Measurements from ENCODE around the gene GNAZ.
"Not testable (repeated sequence)": the region's sequence is repeated elsewhere in the genome, so short reads cannot be mapped to it uniquely, and the experiment has no call there.

Gene GNAZ

DNA sequence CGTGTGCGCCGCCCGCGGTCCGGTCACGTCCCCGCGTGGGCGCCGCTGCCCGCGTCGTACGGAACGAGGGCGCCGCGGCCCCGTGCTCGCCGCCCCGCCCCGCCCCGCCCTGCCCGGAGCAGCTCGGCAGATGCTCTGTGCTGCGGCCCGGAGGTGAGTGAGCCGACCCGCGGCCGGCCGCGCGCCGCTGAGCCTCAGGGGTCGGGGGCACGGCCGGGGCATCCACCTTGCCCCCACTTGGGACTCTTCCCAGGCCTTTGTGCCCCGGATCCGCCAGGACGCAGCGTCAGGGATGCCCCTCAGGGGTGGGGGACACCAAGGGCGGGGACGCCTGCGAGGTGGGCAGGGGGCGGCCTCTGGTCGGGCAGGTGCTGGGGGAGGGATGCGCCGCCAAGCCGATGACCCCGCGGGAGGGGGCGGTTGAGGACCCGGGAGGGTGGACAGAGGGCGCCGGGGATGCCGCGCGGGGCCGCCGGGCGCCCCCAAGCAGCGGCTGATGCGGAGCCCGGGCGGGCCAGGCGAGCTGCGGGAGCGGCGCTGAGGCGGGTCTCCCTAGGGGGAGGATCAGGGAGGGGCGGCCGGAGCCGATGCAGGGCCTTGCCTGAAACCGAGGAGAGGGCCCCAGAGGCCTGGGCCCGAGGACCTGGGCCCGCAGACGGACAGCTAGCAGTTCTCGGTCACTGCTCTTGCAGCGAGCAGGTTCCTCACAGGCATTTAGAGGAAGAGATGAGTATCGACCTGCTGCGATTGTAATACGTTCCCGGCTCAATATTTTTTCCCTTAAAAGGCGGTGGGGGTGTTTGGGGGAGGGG, at the start of gene GNAZ:
Gene GNAZ (plus strand): TSS at position 102 of the 812 bp plus-strand sequence. CDS start 25,177 bp downstream, outside the sequence.
- no peak for DNase-seq (ENCODE audit: low read depth)

DNA sequence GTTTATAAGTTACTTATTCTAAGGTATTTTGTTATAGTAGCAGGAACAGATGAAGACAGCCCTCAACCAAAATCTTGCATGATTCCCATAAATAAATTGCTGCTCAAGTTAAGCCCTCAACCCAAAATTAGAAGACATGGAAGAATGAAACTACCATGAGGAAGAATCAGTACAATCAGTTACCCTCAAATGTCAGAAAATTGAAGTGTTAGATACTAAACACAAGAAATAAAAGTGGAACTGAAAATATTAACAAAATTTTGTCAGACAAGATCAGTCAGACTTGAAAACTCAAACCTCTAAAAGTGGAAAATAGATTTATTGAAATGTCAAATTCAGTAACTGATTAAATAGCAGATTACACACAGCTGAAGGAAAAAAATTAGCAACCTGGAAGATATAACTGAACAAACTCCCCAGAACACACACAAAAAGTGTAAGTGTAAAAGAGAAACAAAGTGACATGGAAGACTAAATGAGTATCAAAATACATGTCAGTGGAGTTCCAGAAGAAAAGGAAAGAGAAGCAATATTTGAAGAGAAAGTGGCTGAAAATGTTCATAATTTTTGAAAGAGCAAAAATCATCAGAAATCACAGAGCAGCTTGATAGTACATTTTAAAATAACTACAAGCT, 49.5 kb upstream of the GNAZ start:
- DNase-seq (ENCODE audit: low read depth) = no peak

DNA sequence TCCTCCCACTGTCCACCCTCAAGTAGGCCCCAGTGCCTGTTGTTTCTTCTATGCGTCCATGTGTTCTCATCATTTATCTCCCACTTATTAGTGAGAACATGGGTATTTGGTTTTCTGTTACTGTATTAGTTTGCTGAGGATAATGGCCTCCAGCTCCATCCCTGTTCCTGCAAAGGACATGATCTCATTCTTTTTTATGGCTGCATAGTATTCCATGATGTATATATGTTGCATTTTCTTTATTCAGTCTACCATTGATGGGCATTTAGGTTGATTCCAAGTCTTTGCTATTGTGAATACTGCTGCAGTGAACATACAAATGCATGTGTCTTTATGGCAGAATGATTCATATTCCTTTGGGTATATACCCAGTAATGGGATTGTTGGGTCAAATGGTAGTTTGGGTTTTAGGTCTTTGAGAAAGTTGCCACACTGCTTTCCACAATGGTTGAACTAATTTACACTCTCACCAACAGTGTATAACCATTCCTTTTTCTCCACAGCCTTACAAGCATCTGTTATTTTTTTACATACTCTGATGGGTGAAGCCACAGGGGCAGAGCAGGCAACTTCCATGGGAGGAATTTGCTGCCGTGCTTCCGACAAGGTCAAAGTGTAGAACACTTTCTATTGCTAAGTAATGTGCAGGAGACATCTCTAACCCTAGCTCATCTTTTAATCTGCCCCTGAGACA, 48.5 kb upstream of the GNAZ start:
- DNase-seq (ENCODE audit: low read depth) = not testable (repeated sequence)

DNA sequence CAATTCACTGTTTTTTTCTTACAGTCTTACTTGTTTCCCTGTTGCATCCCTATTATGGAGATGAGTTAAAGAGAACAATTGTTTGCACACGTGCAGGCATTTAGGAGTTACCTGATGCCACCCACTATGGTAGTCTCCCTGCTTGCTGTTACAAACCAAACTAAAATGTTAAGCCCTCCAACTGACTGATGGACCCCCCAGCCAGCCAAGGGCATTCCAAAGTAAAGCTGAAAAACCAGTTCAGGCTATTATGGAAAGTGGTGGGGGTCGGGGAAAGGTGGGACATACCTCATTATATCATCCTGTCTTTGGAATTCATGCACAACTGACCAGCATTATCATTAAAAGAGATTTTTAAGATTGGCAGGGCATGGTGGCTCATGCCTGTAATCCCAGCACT, 47.0 kb upstream of the GNAZ start:
- no peak for DNase-seq (ENCODE audit: low read depth)

DNA sequence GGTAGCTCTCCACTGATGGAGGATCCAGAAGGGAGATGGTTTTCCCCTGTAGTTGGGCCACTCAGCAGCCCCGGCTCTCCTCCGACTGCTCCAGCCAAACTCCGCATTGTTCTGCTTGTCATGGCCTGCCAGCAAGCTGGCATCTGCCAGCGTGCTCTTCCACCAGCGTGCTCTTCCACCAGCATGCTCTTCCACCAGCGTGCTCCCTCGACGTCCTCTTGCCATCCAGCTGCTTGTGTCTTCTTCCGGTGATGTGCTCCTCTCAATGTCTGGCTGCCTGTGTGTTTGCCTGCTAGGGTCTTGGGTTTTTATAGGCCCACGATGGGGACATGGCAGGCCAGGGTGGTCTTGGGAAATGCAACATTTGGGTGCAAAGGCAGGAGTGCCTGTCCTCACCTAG, 43.5 kb upstream of the GNAZ start:
- DNase-seq (ENCODE audit: low read depth) = no peak

DNA sequence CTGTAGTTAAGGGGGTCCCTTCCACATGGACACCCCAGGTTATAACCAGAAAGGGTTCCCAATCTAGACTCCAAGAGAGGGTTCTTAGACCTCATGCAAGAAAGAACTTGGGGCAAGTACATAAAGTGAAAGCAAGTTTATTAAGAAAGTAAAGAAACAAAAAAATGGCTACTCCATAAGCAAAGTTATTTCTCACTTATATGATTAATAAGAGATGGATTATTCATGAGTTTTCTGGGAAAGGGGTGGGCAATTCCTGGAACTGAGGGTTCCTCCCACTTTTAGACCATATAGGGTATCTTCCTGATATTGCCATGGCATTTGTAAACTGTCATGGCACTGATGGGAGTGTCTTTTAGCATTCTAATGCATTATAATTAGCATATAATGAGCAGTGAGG, 42.5 kb upstream of the GNAZ start:
- DNase-seq (ENCODE audit: low read depth) = not testable (repeated sequence)

DNA sequence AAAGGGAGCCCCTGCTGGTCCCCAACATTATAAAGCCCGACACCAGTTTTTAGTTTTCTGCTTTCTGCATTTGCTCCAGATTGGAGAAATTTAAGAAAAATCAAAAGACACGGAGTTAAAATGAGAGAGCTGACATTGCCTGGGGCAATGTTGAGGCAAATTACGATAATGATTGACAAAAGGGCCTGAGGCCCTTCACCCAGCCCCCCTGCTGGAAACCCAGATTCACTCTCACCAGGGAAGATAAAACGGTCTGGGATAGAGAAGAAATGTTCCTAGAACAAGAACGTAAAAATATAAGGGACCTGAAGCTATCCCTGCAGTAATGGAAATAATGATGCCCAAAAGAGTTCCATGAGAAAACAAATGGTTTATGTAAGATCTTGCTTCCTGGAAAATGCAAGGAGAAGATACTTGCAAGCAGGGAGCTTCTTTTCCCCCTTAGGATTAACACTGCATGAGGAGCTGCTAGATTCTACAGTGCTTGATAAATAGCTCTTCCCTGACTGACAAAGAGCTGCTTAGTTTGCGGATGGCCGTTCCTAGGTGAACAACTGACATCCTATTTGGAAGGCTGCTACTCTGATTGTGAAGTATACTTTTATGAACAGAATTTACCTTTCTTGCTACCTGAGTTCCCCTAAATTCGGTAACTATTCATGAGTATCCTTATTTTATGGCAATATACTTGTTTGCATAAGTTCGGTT, 40.6 kb upstream of the GNAZ start:
- no peak for DNase-seq (ENCODE audit: low read depth)

DNA sequence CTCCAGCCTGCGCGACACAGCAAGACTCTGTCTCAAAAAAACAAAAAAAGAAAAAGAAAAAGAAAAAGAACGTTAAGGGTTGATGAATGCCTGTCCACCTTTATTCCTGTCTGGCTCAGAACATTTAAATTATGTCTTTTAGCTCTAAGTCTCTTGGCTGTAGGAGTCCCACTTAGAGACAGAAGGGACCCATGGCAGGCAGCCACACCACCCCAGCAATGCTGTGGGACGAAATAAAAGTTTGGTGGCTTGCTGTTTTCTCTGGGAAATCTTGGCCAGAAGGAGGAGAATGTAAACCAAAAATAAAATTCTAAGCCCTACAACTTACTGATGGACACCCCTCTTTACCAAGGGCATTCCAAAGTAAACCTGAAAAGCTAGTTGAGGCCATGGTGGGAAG, 38.9 kb upstream of the GNAZ start:
- DNase-seq (ENCODE audit: low read depth) = no peak

DNA sequence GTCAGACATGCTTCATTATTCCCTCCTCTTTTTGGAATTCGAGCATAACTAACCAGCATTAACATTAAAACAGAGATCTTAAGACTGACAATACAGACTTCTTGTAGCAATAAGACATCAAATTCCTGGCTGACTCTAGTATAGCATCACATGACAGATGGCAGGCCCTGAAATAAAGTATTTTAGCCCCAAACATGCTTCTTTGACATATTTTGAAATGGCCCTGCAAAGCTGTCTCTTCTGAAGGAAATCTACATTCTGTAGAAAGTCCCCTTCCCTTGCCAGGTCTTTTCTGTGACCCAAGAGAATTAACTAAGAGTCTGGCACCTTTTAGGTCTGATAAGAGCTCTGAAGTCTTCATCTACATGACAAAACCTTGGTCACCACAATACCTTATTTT, 38.5 kb upstream of the GNAZ start:
- DNase-seq (ENCODE audit: low read depth) = no peak

DNA sequence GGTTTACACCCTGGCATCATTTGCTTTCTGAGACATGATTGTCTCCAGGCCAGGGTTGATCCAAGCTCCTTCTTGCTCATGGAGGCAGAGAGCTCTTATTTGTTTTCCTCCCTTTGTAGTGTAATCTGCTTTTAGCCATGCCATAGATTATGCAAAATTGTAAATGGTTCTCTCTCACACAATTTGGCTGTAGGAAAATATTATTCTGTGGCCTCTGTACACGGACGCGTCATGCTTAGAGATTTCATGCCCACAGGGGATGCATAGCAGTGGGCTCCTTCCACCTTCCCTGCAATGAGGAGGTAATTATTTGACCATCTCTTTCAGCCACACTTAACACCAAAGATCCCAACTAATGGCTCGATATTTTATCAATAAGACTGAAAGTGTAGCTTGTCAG, 37.7 kb upstream of the GNAZ start:
- no peak for DNase-seq (ENCODE audit: low read depth)

DNA sequence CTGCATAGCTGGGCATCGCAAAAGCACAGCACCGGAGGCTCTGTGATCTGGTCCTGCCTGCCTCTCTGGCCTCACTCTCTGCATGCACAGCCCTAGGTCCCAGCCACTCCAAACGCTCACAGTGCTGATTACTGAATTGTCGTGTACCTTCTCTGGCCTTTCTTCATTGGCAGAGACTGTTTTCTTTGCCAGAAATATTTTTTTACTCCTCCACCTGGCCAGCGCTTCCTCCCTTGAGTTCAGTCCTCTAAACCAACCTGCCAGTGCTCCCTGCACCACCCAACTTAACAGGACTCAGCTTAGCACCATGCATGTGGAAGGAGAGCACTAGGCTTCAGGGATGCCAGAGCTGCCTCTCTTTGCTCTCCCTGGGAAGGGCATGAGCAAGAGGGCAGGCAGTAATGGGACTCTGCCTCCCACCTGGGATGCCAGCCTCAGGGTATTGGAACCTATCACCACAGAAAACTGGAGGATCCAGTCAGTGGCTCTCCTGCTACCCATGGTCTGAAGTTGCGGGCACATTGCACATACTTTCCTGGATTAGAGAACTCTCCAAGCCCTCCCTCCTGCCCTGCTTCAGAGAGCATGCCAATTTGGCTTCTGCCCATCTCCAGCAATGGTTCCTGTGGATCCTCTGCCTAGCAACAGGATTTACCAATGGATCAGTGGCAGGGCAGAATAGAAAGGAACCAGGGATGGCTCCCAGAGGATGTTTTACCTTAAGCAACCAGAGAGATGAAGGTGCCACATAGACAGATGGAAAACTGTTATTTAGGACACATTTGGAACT, 37.0 kb upstream of the GNAZ start:
- DNase-seq (ENCODE audit: low read depth) = no peak

DNA sequence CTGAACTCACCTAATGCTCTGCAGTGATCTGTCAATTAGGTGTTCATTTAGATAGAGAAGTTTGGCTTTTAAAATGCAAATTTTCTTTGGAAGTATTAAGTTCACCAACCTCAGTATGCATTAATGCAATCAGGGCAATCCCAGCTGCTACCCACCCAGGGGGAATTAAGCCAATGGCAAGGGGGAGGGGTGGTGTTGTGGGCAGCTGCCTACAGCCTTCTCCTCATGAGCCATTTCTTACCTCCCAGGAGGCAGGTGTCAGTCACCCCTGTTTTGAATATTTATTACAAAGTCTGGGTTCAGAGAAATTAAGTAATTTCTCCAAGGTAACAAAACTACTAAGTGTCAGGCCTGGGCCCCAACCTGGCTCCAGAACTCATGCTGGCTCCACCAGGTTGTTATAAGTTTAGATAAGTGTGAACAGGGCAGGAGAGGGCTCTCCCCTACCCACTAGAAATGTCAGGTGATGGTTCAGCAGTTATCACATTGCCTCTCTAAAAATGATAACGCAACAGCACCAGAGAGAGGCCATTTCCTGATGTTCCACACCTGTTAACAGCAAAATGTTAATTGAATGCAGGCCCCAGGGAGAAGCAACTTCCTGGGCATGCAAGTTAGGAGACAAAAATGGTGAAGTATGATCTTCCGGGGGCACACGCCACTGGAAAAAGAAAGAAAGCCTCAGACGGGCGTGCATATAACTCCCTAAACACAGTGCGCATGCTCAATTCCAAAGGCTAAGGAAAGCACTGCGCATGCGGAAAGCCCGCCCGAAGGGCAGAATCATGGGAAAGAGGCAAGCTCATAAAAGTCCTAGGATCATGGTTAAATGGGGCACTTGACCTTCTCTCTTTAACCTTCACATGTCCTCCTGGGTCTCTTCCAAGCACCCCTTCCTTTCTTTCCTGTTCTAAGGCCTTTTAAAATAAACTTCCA, 35.4 kb upstream of the GNAZ start:
- DNase-seq (ENCODE audit: low read depth) = no peak

DNA sequence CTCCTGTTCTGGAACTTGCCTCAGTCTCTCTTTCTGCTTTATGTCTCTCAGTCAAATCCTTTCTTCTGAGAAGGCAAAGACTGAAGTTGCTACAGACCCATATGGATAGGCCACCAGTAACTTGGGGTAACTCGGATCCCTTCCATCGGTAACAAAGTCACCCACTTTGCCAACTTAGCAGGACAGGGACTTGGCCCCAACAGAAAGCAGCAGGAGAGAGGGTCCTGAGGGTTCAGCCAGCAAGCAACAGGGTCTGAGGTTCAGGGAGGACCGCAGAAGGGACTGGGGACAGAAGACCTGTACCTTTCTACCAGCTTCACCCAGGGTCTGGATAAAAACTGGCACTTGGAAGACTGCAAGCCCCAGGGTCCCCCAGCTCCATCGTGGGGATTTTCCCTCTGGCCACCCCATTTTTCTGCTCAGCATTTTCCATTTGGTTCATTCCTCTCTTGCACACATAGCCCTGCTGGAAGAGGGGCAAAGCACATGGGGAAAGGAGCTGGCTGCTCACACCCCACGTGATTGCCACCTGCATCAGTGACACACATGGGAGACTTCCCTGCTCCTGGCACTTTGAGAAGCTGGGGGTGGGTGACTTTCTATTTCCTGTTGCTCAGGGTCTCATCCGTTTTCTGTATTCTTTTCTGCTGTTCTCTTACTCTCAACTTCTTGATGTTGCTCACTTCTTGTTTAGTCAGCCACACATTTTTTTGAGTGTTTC, 34.6 kb upstream of the GNAZ start:
- DNase-seq (ENCODE audit: low read depth) = peak; percentile 8

DNA sequence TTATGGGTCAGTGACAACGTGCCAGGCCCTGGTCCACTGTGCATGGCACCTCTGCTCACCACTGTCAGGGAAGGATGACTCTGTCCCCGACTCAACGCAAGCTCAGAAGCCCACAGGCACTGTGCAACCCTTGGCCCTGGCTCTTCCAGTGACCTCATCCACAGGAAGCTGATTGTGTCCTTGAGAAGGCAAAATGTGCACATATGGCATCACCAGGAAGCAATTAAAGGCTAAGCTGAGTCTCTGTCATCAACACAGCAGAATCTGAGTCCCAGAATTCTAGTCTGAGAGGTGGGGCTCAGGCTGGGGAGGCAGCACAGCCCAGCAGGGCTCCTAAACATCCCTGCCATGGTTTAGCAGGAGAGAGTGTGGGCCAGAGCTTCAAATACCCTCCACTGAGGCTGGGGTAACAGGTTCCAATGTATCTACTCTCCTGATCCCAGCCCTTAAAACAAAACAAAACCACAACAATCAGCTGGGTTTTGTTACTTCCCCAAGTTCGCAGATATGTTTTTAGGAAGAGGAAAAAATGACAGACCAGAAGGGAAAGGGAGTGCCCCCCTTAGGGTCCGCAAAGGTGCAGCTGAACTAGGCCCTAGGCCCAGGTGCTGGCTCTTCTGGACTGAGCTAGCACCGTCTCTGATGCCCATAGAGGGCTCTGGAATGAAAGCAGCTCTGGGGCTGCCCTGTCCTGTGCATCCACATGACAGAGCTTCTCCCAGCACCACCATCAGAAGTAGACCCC, 33.5 kb upstream of the GNAZ start:
- DNase-seq (ENCODE audit: low read depth) = no peak

DNA sequence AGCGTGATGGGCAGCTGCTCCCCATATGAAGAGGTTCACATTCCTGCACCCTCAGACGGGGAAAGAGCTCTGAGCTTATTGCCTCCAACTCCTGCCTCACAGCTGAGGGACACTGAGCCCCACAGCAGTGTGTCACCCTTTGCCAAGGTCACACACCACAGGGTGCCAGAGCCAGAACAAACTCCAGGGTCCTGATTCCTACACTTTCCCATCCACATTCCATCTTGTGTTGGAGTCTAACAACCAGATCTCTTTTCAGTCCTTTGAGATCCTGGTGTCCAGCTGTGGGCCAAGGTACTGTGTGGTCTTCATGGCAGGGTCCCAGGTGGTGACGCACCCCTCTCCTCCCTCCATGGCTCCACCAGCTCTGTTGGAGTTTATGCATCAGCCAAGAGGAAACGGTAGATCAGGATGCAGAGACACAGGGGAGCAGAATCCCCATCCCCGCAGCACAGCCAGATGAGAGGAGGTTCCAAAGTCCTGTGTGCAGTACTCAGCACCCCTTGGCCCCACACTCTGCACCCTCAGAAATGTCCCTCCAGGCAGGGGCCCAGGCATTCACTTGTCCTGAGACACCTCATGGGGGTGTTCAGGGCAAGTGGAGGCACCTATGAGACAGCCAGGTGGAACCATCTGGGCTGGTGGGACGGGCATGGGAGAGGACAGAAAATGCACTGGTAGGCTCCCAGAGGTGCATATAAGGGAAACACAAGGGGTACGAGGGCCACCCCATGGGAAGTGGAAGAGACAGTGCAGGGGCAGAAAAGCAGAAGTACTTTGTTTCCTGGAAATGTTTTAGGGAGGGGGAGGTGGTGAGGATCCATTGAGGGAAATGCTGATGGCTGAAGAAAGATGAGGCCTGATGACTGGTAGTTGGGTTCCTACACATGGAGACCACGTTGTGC, 32.6 kb upstream of the GNAZ start:
- DNase-seq (ENCODE audit: low read depth) = no peak

DNA sequence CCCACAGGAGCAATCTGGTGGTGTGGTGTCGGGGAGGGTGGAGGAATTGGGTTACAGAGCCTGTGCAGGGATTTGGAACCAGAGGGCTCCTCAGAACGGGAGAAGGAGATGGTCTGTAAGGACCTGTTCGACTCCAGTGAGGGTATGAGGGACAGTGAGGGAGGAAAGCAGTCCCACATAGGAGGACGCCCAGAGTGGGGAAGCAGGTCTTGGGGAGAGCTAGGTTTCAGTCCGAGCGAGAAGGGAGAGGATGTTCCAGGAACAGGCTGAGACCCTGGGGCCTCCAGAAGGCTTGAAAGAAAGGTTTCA, 32.0 kb upstream of the GNAZ start:
- no peak for DNase-seq (ENCODE audit: low read depth)

DNA sequence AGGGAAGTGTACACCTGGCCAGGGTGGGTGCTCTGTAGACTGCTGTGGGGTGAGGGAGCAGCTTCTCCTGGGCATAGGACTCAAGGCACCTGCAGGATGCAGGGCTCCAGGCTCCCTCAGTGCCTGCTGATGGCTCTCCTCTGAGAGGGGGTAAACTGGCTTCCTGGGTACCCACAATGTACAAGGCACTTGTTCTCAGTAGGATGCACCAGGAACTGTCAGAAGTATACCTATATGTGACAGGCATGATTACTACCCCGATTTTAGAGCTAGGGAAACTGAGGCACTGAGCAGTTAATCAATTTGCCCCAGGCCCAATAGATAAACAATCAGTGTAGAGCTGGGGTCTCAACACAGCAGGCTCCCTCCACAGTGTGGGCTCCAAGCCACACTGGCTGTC, 31.4 kb upstream of the GNAZ start:
- no peak for DNase-seq (ENCODE audit: low read depth)

DNA sequence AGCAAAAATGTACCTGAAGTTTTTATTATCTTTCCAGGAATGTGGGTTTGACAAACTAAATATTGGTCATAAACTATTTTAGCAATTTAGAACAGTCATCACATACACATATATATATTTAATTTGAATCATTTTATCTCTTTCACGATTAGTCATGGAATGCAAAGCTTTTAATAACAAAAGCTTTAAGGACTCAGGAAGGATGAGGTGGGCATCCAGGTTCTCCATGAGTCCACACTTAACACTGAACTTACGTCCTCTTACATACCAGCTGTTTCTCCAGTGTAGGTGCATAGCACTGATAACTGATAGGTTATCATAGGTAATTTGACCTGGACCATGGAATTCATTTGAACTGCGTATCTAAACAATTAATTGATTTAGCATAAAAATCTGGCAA, 28.1 kb upstream of the GNAZ start:
- no peak for DNase-seq (ENCODE audit: low read depth)

Data from activated T-cell treated with anti-CD3 and anti-CD28 coated beads for 24 hours (primary cell).